Neural progenitor cell (in vitro differentiated cells): ENCODE data around the gene HNRNPA2B1.

ENCODE experiments used
- CTCF ChIP-seq: fragments of 200-600 bp; sonication (generic); IDR thresholded peaks from 2 replicates; pipeline ENCODE4 v1.5.1; 2017; ENCODE audit warnings: antibody characterized with exemption, mild to moderate bottlenecking
- EZH2phosphoT487 ChIP-seq: fragments of 200-600 bp; sonication (generic); IDR thresholded peaks from 2 replicates; pipeline ENCODE4 v1.6.1; 2017; ENCODE audit warnings: antibody characterized with exemption

- TF ChIP-seq CTCF = no peak
- no peak for TF ChIP-seq EZH2phosphoT487
These were observed 53.5 kb downstream of the HNRNPA2B1 start for GRCh38 chr7:26147030-26147429.
